Measurements from ENCODE around the gene IVNS1ABP. TPM values are rescaled to one million over a fixed set of nuclear protein-coding genes. Genes with fewer than 3 reads are reported as not detected.

Gene IVNS1ABP
- total RNA-seq, 1 experiment from 2014 or later = 57.9 TPM

- Histone ChIP-seq H3K9ac (ENCODE audit: low read length) (no peak overlapping the region), H3K4me3 (replicated peaks in 1 of 2; ENCODE audit: low read depth in 1 of 2, low read length in 2 of 2) (no peak overlapping the region), H3K4me2 (ENCODE audit: low read length) (no peak overlapping the region), H3K9me2 (ENCODE audit: insufficient read depth) (no peaks in the 10 kb centered on the region), H3K79me2 (ENCODE audit: insufficient read depth, low read length) (no peaks in the 10 kb centered on the region), H3K36me3 (ENCODE audit: control insufficient read depth in 1 of 2, insufficient read depth in 2 of 2, low read length in 2 of 2) (no peaks in the 10 kb centered on the region), H4K20me1 (ENCODE audit: insufficient read depth) (no peaks in the 10 kb centered on the region), H3K27ac (ENCODE audit: low read depth, low read length) (no peak overlapping the region), H2AFZ (ENCODE audit: low read depth, low read length, poor library complexity, severe bottlenecking) (no peak overlapping the region), H3K9me3 (ENCODE audit: control insufficient read depth in 1 of 2, insufficient read depth in 1 of 2, low read depth in 1 of 2, low read length in 2 of 2) (no peaks in the 10 kb centered on the region), H3K27me3 (ENCODE audit: insufficient read depth, low read length) (no peaks in the 10 kb centered on the region), H3K4me1 (ENCODE audit: control insufficient read depth in 1 of 2, insufficient read depth in 2 of 2, low read length in 2 of 2) (no peaks in the 10 kb centered on the region)
- ChIA-PET RAD21 (ENCODE audit: low non-redundant PET in 1 of 2, low total read pairs in 2 of 2, uncharacterized antibody in 2 of 2, unreplicated experiment in 2 of 2) (no interaction called here), POLR2A (no interaction called here), CTCF (no interaction called here)
- no peak for TF ChIP-seq ATF3 (IDR thresholded peaks at IDR 0.05)
- TF ChIP-seq POLR2AphosphoS5 (IDR thresholded peaks at IDR 0.05; ENCODE audit: low read depth, low read length) = no peak
- TF ChIP-seq POLR2A (IDR thresholded peaks at IDR 0.05; ENCODE audit: borderline replicate concordance, extremely low read depth, insufficient read depth, insufficient read length) = no peak
- TF ChIP-seq CEBPB (IDR thresholded peaks at IDR 0.05; ENCODE audit: low read depth) = no peak
- TF ChIP-seq CBX3 (IDR thresholded peaks at IDR 0.05; ENCODE audit: low read depth) = no peak
- TF ChIP-seq SP1 (IDR thresholded peaks at IDR 0.05; ENCODE audit: low read depth) = no peak
- no peak for TF ChIP-seq YY1 (IDR thresholded peaks at IDR 0.05; ENCODE audit: extremely low read depth, insufficient replicate concordance, low read depth, low read length)
- no peak for TF ChIP-seq SIN3A (IDR thresholded peaks at IDR 0.05; ENCODE audit: low read depth)
- no peak for TF ChIP-seq ZFX (IDR thresholded peaks at IDR 0.05)
- TF ChIP-seq FOSL1 (IDR thresholded peaks at IDR 0.05; ENCODE audit: low read depth) = no peak
- no peak for TF ChIP-seq EGR1 (IDR thresholded peaks at IDR 0.05; ENCODE audit: low read depth)
- TF ChIP-seq REST (IDR thresholded peaks at IDR 0.05; ENCODE audit: low read depth) = no peak
- no TSS peak for BruUV-seq (replicated peaks)
- intact Hi-C loops (cut with micrococcal nuclease) = loop anchor here (10.0 kb wide), 1 partner anchor 195 kb away; no protein-coding TSS in a partner anchor
- DNase-seq (ENCODE audit: low read depth, low spot score) = no peak
- no peak for ATAC-seq
These were observed 32.5 kb upstream of the IVNS1ABP start for GRCh38 chr1:185349556-185349955.

Data from HCT116 (cell line).